H9 (cell line): Measurements from ENCODE around the gene LPAR3. TPM values are rescaled to one million over a fixed set of nuclear protein-coding genes. Genes with fewer than 3 reads are reported as not detected.

ENCODE experiments used
- DNase-seq: peaks from one replicate; pipeline ENCODE4 v3.0.0-alpha.2; 2017
- H2AFZ ChIP-seq: one replicate; pipeline ENCODE4 v1.6.1; 2013; ENCODE audit warnings: mild to moderate bottlenecking, low read length, control low read depth, moderate library complexity
- H2AK5ac ChIP-seq: 2 replicates; pipeline ENCODE4 v1.6.1; 2013; ENCODE audit warnings: low read length, control low read depth, mixed read lengths; ENCODE audit not compliant: insufficient read length
- H2BK120ac ChIP-seq: one replicate; pipeline ENCODE4 v1.6.1; 2013; ENCODE audit warnings: low read depth, mild to moderate bottlenecking, low read length, control low read depth, inconsistent platforms; ENCODE audit not compliant: poor library complexity, severe bottlenecking
- H2BK12ac ChIP-seq: 2 replicates; pipeline ENCODE4 v1.6.1; 2013; ENCODE audit warnings: low read length, control low read depth, mixed read lengths, low read depth; ENCODE audit not compliant: insufficient read length
- H2BK15ac ChIP-seq: 2 replicates; pipeline ENCODE4 v1.6.1; 2013; ENCODE audit warnings: low read depth, low read length, control low read depth
- H2BK20ac ChIP-seq: one replicate; pipeline ENCODE4 v1.6.1; 2013; ENCODE audit warnings: low read depth, mild to moderate bottlenecking, low read length, control low read depth, inconsistent platforms; ENCODE audit not compliant: poor library complexity, severe bottlenecking
- H2BK5ac ChIP-seq: 2 replicates; pipeline ENCODE4 v1.6.1; 2013; ENCODE audit warnings: low read length, control low read depth, mixed read lengths; ENCODE audit not compliant: insufficient read length
- H3K14ac ChIP-seq: 2 replicates; pipeline ENCODE4 v1.6.1; 2013; ENCODE audit warnings: low read length, control low read depth; ENCODE audit not compliant: insufficient read depth
- H3K18ac ChIP-seq: 2 replicates; pipeline ENCODE4 v1.6.1; 2013; ENCODE audit warnings: low read depth, mild to moderate bottlenecking, mixed read lengths, low read length, control low read depth; ENCODE audit not compliant: insufficient read length
- H3K23ac ChIP-seq: 2 replicates; pipeline ENCODE4 v1.6.1; 2013; ENCODE audit warnings: low read length, control low read depth, mixed read lengths, low read depth; ENCODE audit not compliant: insufficient read length
- H3K23me2 ChIP-seq: 2 replicates; pipeline ENCODE4 v1.6.1; 2013; ENCODE audit warnings: low read depth, mild to moderate bottlenecking, mixed read lengths, low read length, control low read depth; ENCODE audit not compliant: insufficient read length, poor library complexity, severe bottlenecking
- H3K27ac ChIP-seq: 2 replicates; pipeline ENCODE4 v1.5.1; 2013; ENCODE audit warnings: low read length, control low read depth, mixed read lengths, low read depth; ENCODE audit not compliant: insufficient read length
- H3K27me3 ChIP-seq: 2 replicates; pipeline ENCODE4 v1.6.1; 2013; ENCODE audit warnings: low read length, control low read depth, inconsistent platforms; ENCODE audit not compliant: insufficient read depth
- H3K4ac ChIP-seq: 2 replicates; pipeline ENCODE4 v1.6.1; 2013; ENCODE audit warnings: low read depth, mild to moderate bottlenecking, control low read depth, inconsistent platforms, low read length, moderate library complexity
- H3K4me1 ChIP-seq: 2 replicates; pipeline ENCODE4 v1.6.1; 2013; ENCODE audit warnings: low read length, control low read depth, inconsistent platforms; ENCODE audit not compliant: insufficient read depth
- H3K4me2 ChIP-seq: 2 replicates; pipeline ENCODE4 v1.6.1; 2013; ENCODE audit warnings: low read length, control low read depth, mixed read lengths; ENCODE audit not compliant: insufficient read length, insufficient read depth
- H3K56ac ChIP-seq: 2 replicates; pipeline ENCODE4 v1.6.1; 2013; ENCODE audit warnings: low read depth, mild to moderate bottlenecking, mixed read lengths, low read length, control low read depth; ENCODE audit not compliant: insufficient read length
- H3K79me1 ChIP-seq: 2 replicates; pipeline ENCODE4 v1.6.1; 2013; ENCODE audit warnings: low read depth, mild to moderate bottlenecking, moderate library complexity, low read length, control low read depth, inconsistent platforms; ENCODE audit not compliant: insufficient read depth, poor library complexity, severe bottlenecking
- H3K79me2 ChIP-seq: 2 replicates; pipeline ENCODE4 v1.6.1; 2013; ENCODE audit warnings: low read length, control low read depth, inconsistent platforms; ENCODE audit not compliant: insufficient read depth
- H3K9ac ChIP-seq: 2 replicates; pipeline ENCODE4 v1.6.1; 2013; ENCODE audit warnings: low read length, control low read depth, mixed read lengths; ENCODE audit not compliant: insufficient read length; ENCODE audit errors: extremely low read depth
- H3K9me3 ChIP-seq: one replicate; pipeline ENCODE4 v1.6.1; 2013; ENCODE audit warnings: low read depth, low read length, inconsistent platforms; ENCODE audit not compliant: control insufficient read depth
- H3T11ph ChIP-seq: one replicate; pipeline ENCODE4 v1.6.1; 2013; ENCODE audit warnings: mild to moderate bottlenecking, low read length, control low read depth, inconsistent platforms
- H4K20me1 ChIP-seq: one replicate; pipeline ENCODE4 v1.6.1; 2013; ENCODE audit not compliant: control insufficient read depth, insufficient read length, insufficient read depth
- H4K5ac ChIP-seq: 2 replicates; pipeline ENCODE4 v1.6.1; 2013; ENCODE audit warnings: low read depth, mild to moderate bottlenecking, mixed read lengths, low read length, control low read depth; ENCODE audit not compliant: insufficient read length
- H4K8ac ChIP-seq: replicated peaks from 2 replicates; pipeline ENCODE4 v1.6.1; 2013; ENCODE audit warnings: low read length, control low read depth, mixed read lengths, low read depth; ENCODE audit not compliant: insufficient read length
- H4K91ac ChIP-seq: 2 replicates; pipeline ENCODE4 v1.6.1; 2013; ENCODE audit warnings: low read depth, mild to moderate bottlenecking, moderate library complexity, mixed read lengths, low read length, control low read depth; ENCODE audit not compliant: insufficient read length
- H3K27ac Mint-ChIP-seq, 3 experiments: 2 replicates in 2 of 3; 3 replicates in 1 of 3; pipeline ENCODE4 v1.8.0; 2020 to 2021; ENCODE audit warnings: mixed read lengths in 3 of 3, mild to moderate bottlenecking in 1 of 3, moderate library complexity in 1 of 3
- H3K27me3 Mint-ChIP-seq: 2 replicates; pipeline ENCODE4 v1.8.0; 2021; ENCODE audit warnings: low read depth, mild to moderate bottlenecking, moderate library complexity, mixed read lengths
- H3K36me3 Mint-ChIP-seq, 3 experiments: 2 replicates in 2 of 3; 3 replicates in 1 of 3; pipeline ENCODE4 v1.8.0; 2020 to 2021; ENCODE audit warnings: low read depth in 3 of 3, mixed read lengths in 3 of 3; ENCODE audit not compliant: insufficient read depth in 1 of 3
- H3K4me1 Mint-ChIP-seq, 2 experiments: 2 replicates each; pipeline ENCODE4 v1.8.0; 2020; ENCODE audit warnings: mixed read lengths in 2 of 2
- H3K4me3 Mint-ChIP-seq, 2 experiments: 2 replicates in 1 of 2; 3 replicates in 1 of 2; pipeline ENCODE4 v1.8.0; 2020 to 2021; ENCODE audit warnings: mild to moderate bottlenecking in 2 of 2, mixed read lengths in 2 of 2, moderate library complexity in 1 of 2
- H3K9me3 Mint-ChIP-seq, 2 experiments: 2 replicates in 1 of 2; 3 replicates in 1 of 2; pipeline ENCODE4 v1.8.0; 2020; ENCODE audit warnings: mild to moderate bottlenecking in 2 of 2, mixed read lengths in 2 of 2, moderate library complexity in 1 of 2
- CTCF ChIP-seq: fragments of 200-600 bp; sonication (generic); conservative IDR thresholded peaks from 3 replicates; pipeline ENCODE4 v1.8.0; 2021; ENCODE audit warnings: antibody characterized with exemption, mild to moderate bottlenecking
- WGBS: extraction: QIAGEN DNeasy Blood & Tissue Kit; methylation state at CpG from one replicate; pipeline ENCODE4 v1.1.7; 2013; ENCODE audit warnings: missing lambda C conversion rate, low lambda C conversion rate, mixed read lengths; ENCODE audit not compliant: insufficient read length; ENCODE audit errors: extremely low coverage; 5-methylcytosine and 5-hydroxymethylcytosine counted together
- total RNA-seq: library from RNA; stranded (reverse); gene quantifications from 2 replicates; pipeline ENCODE4 v1.2.1, GENCODE V29; 2021

Gene LPAR3
- total RNA-seq, 1 experiment from 2014 or later = 3.0 TPM

- H2BK5ac ChIP-seq = no peak overlapping the region
- H3K4me1 ChIP-seq = no peaks in the 10 kb centered on the region
- H3T11ph ChIP-seq = no peak overlapping the region
- no peak overlapping the region for H2BK15ac ChIP-seq
- H3K79me2 ChIP-seq = no peaks in the 10 kb centered on the region; the same call in 1 of the 2 replicates
- no peak overlapping the region for H2AFZ ChIP-seq
- no peak overlapping the region for H2AK5ac ChIP-seq
- no peak overlapping the region for H4K5ac ChIP-seq
- H2BK120ac ChIP-seq = no peak overlapping the region
- H4K20me1 ChIP-seq = no peaks in the 10 kb centered on the region
- no peak overlapping the region for H2BK20ac ChIP-seq
- Mint-ChIP-seq H3K4me1 (no peaks in the 10 kb centered on the region), H3K4me3 (no peak overlapping the region), H3K36me3 (peaks cover 0 to 19% (median 0%) of the 10 kb centered on the region in 3 experiments; a peak in 2 of 7 replicates), H3K27me3 (no peaks in the 10 kb centered on the region), H3K27ac (no peak overlapping the region), H3K9me3 (no peaks in the 10 kb centered on the region; a peak in 1 of 5 replicates)
- no peak overlapping the region for H3K4ac ChIP-seq
- H3K9ac ChIP-seq = no peak overlapping the region
- WGBS = no CpG with 5 or more reads among the region's 3 CpGs
- no peak overlapping the region for H3K18ac ChIP-seq
- no peak for DNase-seq
- H3K23ac ChIP-seq = no peak overlapping the region
- H2BK12ac ChIP-seq = no peak overlapping the region
- no peak overlapping the region for H3K27ac ChIP-seq
- no peak overlapping the region for H4K8ac ChIP-seq
- TF ChIP-seq CTCF = no peak
- no peak overlapping the region for H3K4me2 ChIP-seq
- H3K79me1 ChIP-seq = no peaks in the 10 kb centered on the region
- no peak overlapping the region for H3K14ac ChIP-seq
- H3K27me3 ChIP-seq = no peaks in the 10 kb centered on the region
- no peaks in the 10 kb centered on the region for H3K9me3 ChIP-seq
- no peak overlapping the region for H4K91ac ChIP-seq
- H3K23me2 ChIP-seq = no peaks in the 10 kb centered on the region
- no peak overlapping the region for H3K56ac ChIP-seq
Measured at GRCh38 chr1:84855168-84855567, 37.8 kb downstream of the LPAR3 start.
